Forelimb muscle (tissue), 1 donor: ENCODE measurements around the gene OMP. TPM values are rescaled to one million over a fixed set of nuclear protein-coding genes. Genes with fewer than 3 reads are reported as not detected.

Experiments
- DNase-seq: peaks from one replicate; pipeline ENCODE4 v3.0.0-alpha.2; 2013; ENCODE audit warnings: low read depth
- polyA plus RNA-seq: library from polyadenylated mRNA; unstranded; fragments of 120-200 nt; gene quantifications from one replicate; pipeline ENCODE4 v1.2.1, GENCODE V29; 2013; ENCODE audit not compliant: insufficient read length

OMP gene
- polyA plus RNA-seq, 1 donor = not detected

- DNase-seq = no peak
Measured at GRCh38 chr11:77139201-77139600, 36.6 kb downstream of the OMP start.

GRCh38 chr11:77140231-77140851 lies 37.7 kb downstream of the OMP start:
- no peak for DNase-seq

- DNase-seq = no peak
Measured at GRCh38 chr11:77141034-77141433, 38.4 kb downstream of the OMP start.

GRCh38 chr11:77141475-77141874 lies 38.8 kb downstream of the OMP start:
- no peak for DNase-seq

- no peak for DNase-seq
Measured at GRCh38 chr11:77142091-77142975, 39.7 kb downstream of the OMP start.

- no peak for DNase-seq
Measured at GRCh38 chr11:77143405-77144020, 40.9 kb downstream of the OMP start.

GRCh38 chr11:77144196-77144856 lies 41.7 kb downstream of the OMP start:
- DNase-seq = no peak

GRCh38 chr11:77144857-77145428 lies 42.3 kb downstream of the OMP start:
- no peak for DNase-seq

- DNase-seq = no peak
Measured at GRCh38 chr11:77146261-77147035, 43.8 kb downstream of the OMP start.

- DNase-seq = no peak
Measured at GRCh38 chr11:77147036-77147315, 44.3 kb downstream of the OMP start.

- no peak for DNase-seq
Measured at GRCh38 chr11:77147668-77148321, 45.2 kb downstream of the OMP start.

GRCh38 chr11:77148963-77149715 lies 46.5 kb downstream of the OMP start:
- no peak for DNase-seq

GRCh38 chr11:77149716-77150392 lies 47.2 kb downstream of the OMP start:
- DNase-seq = no peak

- no peak for DNase-seq
Measured at GRCh38 chr11:77150836-77151235, 48.2 kb downstream of the OMP start.

- DNase-seq = no peak
Measured at GRCh38 chr11:77151804-77152509, 49.3 kb downstream of the OMP start.

- DNase-seq = no peak
Measured at GRCh38 chr11:77152846-77153245, 50.2 kb downstream of the OMP start.
